Germinal center (tissue), 1 donor: Measurements from ENCODE around the gene CNTFR.

ENCODE experiments used
- DNase-seq: peaks from one replicate; pipeline ENCODE4 v3.0.0; 2012; ENCODE audit warnings: mixed read lengths, low spot score

Gene CNTFR

DNA sequence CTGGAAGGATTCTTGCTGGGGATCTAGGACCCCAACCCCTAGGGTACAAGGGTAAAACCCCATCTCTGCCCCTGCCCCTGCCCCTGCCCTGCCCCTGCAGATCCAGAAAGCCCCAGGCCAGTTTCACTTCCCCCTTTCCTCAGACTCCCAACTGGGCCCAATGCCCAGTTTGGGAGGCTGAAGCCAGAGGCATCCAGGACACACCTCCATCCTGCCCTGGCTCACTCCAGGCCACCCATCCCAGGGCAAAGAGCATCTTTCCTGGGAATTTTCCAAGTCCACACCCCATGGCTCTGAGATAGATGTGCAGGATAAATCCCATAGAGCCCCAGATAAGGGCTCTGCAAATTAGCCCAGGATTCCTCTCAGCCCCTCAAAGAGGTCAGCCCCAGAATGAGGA lies 17.4 kb downstream of the CNTFR start:
- no peak for DNase-seq

- DNase-seq = no peak
Observed at GRCh38 chr9:34571481-34571810, 18.1 kb downstream of the CNTFR start.

GRCh38 chr9:34570809-34571480 lies 18.6 kb downstream of the CNTFR start:
- no peak for DNase-seq

DNA sequence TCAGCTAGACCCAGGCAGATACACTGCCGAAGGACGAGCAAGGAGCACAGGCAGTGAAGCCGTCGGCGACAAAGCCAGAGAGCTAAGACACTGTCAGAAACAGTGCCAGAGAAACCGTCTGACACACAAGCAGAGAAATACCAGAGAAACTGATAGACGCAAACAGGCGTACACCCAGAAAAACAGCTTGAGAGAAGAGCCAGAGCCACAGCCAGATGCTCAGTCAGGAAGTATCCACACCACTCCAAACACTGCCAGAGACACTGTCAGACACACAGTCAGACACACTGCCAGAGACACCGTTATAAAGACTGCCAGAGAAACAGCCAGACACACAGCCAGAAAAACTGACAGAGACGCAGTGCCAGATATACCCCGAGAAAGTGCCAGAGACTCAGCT lies 19.1 kb downstream of the CNTFR start:
- DNase-seq = no peak

- DNase-seq = no peak
Observed at GRCh38 chr9:34568774-34569173, 20.8 kb downstream of the CNTFR start.

DNA sequence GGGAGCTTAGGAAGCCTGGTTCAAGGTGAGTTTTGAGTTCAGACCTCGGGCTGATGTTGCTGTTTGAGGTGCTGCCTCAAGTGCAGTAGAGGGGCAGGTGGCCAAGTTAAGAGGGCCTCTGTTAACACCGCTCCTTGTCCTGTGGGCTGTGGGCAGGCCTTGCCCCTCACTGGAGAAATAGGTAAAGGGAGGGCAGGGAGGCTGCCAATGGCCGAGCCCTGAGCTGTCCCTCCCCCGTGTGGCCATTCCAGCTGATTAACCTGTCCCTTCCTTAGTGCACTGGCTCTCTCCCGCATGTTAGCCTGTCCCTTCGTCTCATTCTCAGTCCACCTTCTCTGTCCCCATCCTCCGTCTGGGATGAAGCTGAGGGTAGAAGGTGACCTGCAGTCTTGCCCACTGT lies 21.4 kb downstream of the CNTFR start:
- no peak for DNase-seq

DNA sequence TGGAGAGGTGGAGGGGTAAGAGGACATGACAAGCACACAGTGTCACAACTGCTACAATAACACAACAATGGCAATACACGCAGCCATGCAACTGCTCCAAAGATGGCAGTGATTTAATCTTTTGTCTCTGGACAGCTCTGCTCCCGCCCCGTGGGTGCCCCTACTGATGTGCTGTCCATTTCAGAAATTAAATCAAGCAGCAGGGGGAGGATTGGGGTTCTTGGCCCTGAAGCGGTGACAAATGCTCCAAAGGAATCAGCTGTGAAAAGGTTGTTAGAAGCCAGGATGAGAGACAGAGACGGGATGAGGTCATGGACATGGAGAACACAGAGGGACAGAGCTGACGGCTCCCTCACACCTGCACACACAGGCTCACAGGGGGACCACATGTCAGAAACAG lies 22.6 kb downstream of the CNTFR start:
- DNase-seq = no peak

GRCh38 chr9:34566322-34566721 lies 23.2 kb downstream of the CNTFR start:
- no peak for DNase-seq

DNA sequence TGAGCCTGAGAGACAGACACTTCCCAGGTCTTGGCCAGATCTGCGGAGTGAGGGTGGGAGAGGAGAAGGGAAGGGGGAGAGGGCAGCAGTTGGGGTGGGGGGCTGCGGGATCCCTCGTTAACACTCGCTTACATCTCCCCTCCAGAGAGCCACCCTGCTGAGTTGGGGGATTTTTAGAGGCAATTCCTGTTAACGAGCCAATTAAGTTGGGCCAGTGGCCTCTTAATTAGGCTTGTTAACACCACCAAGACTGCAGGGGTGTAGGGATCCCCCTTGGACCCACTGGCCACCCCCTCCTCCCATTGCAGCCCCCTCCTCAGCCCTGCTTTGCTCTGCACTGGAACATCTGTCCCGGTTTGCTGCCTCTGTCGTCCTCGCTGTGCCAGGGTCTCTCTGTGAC lies 23.7 kb downstream of the CNTFR start:
- DNase-seq = no peak

- no peak for DNase-seq
Observed at GRCh38 chr9:34564617-34565016, 24.9 kb downstream of the CNTFR start.

GRCh38 chr9:34563262-34563661 lies 26.3 kb downstream of the CNTFR start:
- DNase-seq = no peak

DNA sequence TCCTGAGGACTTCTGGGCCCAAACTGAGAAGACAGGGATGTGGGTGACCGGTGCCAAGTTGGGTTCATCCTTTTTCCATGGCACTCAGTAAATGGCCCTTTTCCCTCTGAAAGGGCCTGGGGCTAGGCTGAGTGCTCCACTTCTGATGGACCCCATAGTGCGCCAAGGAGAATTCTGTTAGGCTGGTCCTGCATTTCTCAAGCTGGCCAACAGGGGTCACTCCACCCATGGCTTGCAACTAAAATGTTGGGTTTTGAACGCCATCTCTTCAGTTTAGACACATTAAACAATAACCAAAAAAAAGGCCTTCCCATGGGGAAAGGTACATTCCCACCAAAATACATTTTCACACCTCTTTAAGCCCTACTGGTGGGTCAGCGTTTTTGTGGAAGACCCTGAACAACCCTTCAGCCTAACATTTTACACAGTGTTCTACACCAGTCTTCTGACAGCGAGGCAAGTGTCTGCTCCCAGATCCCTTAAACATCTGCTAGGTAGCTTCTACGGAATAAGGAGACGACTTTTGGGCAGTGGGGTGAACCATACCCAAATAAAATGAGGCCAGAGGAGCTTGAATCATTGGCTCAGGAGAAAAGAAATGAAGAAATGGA lies 27.3 kb downstream of the CNTFR start:
- peak; percentile 65 for DNase-seq

GRCh38 chr9:34560599-34561214 lies 28.8 kb downstream of the CNTFR start:
- DNase-seq = no peak

DNA sequence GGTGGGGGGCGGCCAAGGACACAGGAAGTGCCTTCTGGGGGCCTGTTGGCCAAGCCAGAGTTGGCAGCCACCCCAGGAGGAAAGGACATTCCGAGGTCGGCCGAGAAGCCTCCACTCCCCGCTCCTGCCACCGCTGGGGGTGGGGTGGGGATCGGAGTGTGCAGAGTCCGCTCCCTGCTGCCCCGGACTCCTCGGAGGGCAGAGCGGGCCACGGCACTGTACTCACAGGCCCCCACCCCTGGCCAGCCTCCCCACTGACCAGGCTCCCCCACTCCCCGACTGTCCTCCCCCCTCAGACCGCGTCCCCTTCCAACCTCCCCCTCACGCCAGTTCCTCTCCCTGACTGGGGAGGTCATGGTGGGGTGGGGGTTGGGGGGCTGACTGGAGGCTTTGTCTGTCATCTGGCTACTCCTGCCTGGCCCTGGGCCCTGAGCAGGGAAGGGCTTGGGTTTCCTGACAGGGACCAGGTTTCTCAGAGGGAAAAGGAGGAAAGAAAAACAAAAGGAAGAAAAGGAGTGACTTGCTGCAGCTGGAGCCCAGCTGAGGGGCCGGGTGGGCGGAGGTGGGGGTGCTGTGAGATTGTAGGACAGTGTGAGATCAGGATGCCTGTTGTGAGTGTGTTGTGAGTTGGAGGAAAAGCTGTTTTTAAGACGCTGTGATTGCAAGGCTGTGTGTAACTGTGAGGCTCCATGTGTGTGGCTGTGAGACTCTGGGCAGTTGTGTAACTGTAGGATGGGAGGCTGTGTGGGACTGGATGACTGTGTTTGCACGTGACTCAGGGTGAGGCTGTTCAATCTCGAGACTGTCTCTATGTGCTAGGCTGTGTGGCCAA lies 29.7 kb downstream of the CNTFR start:
- no peak for DNase-seq

GRCh38 chr9:34558919-34559623 lies 30.5 kb downstream of the CNTFR start:
- DNase-seq = no peak

- DNase-seq = no peak
Observed at GRCh38 chr9:34558364-34558763, 31.2 kb downstream of the CNTFR start.

GRCh38 chr9:34557426-34558321 lies 31.9 kb downstream of the CNTFR start:
- DNase-seq = no peak

GRCh38 chr9:34556949-34557348 lies 32.6 kb downstream of the CNTFR start:
- no peak for DNase-seq

DNA sequence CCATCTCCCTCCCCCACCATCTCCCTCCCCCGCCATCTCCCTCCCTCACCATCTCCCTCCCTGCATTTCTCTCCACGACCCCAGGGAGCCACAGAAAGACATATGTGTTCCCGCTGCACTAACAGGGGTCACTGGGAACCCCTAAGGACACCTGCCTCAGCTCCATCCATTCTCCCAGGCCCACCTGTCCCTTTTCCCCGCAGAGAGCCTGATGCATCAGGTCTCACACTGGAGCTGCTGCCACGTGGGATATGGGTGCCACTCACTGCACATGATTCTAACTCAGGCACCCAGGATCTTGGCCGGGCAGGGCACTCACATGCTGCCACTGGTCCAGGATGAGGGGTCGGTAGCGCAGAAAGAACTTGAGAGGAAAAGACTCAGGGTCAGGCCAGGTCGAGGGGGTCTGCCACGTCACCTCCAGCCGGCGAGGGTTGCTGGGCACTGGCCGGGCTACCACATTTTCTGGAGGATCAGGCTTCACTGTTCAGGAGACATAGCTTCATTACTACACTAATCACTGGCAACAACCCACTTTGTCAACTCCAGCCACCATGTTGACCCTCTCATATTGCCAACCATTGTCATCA lies 33.5 kb downstream of the CNTFR start:
- DNase-seq = no peak

DNA sequence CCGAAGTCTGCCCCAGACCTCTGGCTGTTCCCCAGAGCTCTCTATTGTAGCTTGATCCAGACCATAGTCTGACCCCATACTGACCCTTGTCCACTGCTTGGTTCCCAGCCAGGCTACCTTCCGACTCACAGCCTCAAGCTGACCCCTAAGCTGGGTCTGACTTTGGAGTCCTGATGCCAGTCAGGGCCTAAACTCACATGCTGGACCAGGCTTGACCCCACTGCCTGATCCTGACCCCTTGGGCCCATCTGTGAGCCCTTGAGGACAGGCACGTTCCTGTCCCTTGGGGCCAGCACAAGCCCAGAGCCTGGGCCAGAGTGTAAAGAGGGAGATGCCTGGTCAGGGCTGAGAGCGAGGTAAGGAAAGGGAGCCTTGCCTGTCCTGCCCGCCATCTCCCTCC lies 34.0 kb downstream of the CNTFR start:
- DNase-seq = no peak

DNA sequence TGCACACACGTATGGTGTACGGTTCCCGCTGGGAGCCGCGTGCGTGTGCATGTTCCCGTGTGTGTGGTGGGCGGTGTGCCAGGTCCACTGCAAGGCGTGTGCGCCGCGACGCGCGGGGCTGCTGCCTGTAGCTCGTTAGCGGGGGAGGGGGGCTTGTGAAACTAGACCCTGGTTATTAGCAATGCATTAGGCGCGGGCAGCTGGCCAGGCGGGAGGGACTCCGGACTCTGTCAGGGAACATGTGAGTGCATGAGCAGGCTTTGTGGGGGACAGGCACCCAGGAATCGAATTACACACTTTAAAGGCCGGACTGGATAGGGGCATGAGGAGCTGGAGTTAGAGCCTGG lies 34.5 kb downstream of the CNTFR start:
- no peak for DNase-seq
